Pancreas (tissue), 10 donors: ENCODE data around the gene ZDHHC1. TPM values are rescaled to one million over a fixed set of nuclear protein-coding genes. Genes with fewer than 3 reads are reported as not detected.
"Not testable (repeated sequence)": the region's sequence is repeated elsewhere in the genome, so short reads cannot be mapped to it uniquely, and the experiment has no call there.

Experiments used
- ATAC-seq, 4 donors: fragments of 200-7000 bp; cut with Tn5 transposase; one replicate each; pipeline versions ENCODE4 v1.8.0 to v1.9.1; 2020; ENCODE audit warnings: mild to moderate bottlenecking in 4 of 4, moderate library complexity in 4 of 4
- DNase-seq, 6 donors: peaks; one replicate each; pipeline ENCODE4 v3.0.0-alpha.2; 2020
- FAIRE-seq: peaks from 2 replicates; lab custom pipeline; 2012; peaks lifted over from hg19 to GRCh38; lab: Jason Lieb, UNC
- H3K27ac ChIP-seq, 4 donors: fragments of 200-600 bp; sonication (generic); 1 replicate in 3 of 4; 2 replicates in 1 of 4; pipeline versions ENCODE4 v1.5.0 to v1.8.0; 2020
- H3K27me3 ChIP-seq, 4 donors: fragments of 200-600 bp; one replicate each; pipeline ENCODE4 v1.8.0; 2021
- H3K36me3 ChIP-seq, 3 donors: fragments of 200-600 bp; sonication (generic) in 1 of 3; one replicate each; pipeline versions ENCODE4 v1.5.0 to v1.8.0; 2020 to 2021
- H3K4me1 ChIP-seq, 3 donors: fragments of 200-600 bp; one replicate each; pipeline ENCODE4 v1.8.0; 2021
- H3K4me3 ChIP-seq, 4 donors: fragments of 200-600 bp; sonication (generic) in 2 of 4; one replicate each; pipeline versions ENCODE4 v1.5.0 to v1.8.0; 2020 to 2021
- H3K9me3 ChIP-seq, 4 donors: fragments of 200-600 bp; one replicate each; pipeline ENCODE4 v1.8.0; 2021
- WGBS, 2 donors: extraction: QIAGEN DNeasy Blood & Tissue Kit; methylation state at CpG; one replicate each; pipeline ENCODE4 v1.1.7; 2013; 5-methylcytosine and 5-hydroxymethylcytosine counted together
- intact Hi-C, 3 donors: fragments of 100-400 bp; cut with DNase I; formaldehyde crosslinking; loops; one replicate each; pipeline versions ENCODE4 v1.11.1 to v1.14.2; 2022
- polyA plus RNA-seq, 2 donors: library from polyadenylated mRNA; stranded (reverse); fragments of 200-250 nt; gene quantifications; one replicate each; pipeline ENCODE4 v1.2.3, GENCODE V29; 2013
- total RNA-seq, 6 donors: library from RNA; stranded (reverse); fragmentation: NEBNext Ultra II Directional in 4 of 6; extraction: Animal tissue kit (Norgen Biotek cat#: 25700) in 4 of 6; gene quantifications; one replicate each; pipeline versions ENCODE4 v1.2.1 to v1.2.4, GENCODE V29; 2021 to 2023
- TF ChIP-seq, protein P1 (sequence below), 4 donors: fragments of 200-600 bp; sonication (generic) in 3 of 4; IDR thresholded peaks; one replicate each; pipeline versions ENCODE4 v1.5.0 to v1.8.0; 2021; ENCODE audit warnings: antibody characterized with exemption in 4 of 4
- donor health status: healthy with polysubstance abuse.
- donor health status: DM: no; HTN: no; CAD: no; lungs with moderate emphysema.
- donor health status: DM: no; HTN: no; CAD: no.
- donor health status: control.
- donor health status: control.
- donor health status: Bipolar disorder and iron deficiency.
- donor health status: DM: yes; HTN: yes; CAD: no.
- donor health status: DM: no; HTN: no; CAD: no.
- donor health status: DM: no; HTN: no; CAD: no.
- donor health status: DM: yes; HTN: yes; CAD: no.

ZDHHC1 gene
- total and polyA plus RNA-seq, 8 donors = 8.1 to 15.2 (median 10.0) TPM

DNA sequence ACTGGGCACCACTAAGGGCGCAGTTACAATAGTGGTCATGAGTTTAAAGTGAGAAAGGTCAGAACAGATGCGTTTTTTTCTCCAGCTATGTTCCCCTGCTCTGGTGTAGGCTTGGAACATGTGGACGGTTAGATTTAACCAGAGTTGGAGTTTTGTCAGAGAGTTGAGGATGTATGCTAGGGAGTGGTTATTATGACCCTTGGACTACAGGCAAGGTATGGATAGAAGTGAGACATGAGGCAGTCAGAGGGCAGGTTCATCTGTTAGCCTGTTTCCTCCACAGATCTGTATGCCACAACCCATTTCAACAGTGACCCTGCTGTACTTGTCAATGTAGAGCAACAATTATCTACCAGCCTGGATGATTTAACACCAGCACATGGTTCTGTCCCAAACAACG is 45.6 kb downstream of the ZDHHC1 start:
- FAIRE-seq = no peak
- intact Hi-C loops = no loop called here
- ATAC-seq = no peak
- H3K9me3 ChIP-seq = no peaks in the 10 kb centered on the region
- no peaks in the 10 kb centered on the region for H3K36me3 ChIP-seq
- WGBS, 2 donors = 83 to 91% methylated on average over 4 of the region's 4 CpGs
- H3K4me3 ChIP-seq = no peak overlapping the region
- no peak for DNase-seq
- TF ChIP-seq, protein P1, sequence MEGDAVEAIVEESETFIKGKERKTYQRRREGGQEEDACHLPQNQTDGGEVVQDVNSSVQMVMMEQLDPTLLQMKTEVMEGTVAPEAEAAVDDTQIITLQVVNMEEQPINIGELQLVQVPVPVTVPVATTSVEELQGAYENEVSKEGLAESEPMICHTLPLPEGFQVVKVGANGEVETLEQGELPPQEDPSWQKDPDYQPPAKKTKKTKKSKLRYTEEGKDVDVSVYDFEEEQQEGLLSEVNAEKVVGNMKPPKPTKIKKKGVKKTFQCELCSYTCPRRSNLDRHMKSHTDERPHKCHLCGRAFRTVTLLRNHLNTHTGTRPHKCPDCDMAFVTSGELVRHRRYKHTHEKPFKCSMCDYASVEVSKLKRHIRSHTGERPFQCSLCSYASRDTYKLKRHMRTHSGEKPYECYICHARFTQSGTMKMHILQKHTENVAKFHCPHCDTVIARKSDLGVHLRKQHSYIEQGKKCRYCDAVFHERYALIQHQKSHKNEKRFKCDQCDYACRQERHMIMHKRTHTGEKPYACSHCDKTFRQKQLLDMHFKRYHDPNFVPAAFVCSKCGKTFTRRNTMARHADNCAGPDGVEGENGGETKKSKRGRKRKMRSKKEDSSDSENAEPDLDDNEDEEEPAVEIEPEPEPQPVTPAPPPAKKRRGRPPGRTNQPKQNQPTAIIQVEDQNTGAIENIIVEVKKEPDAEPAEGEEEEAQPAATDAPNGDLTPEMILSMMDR (IDR thresholded peaks at IDR 0.05) = no peak
- no peaks in the 10 kb centered on the region for H3K4me1 ChIP-seq
- no peaks in the 10 kb centered on the region for H3K27me3 ChIP-seq
- no peak overlapping the region for H3K27ac ChIP-seq

DNA sequence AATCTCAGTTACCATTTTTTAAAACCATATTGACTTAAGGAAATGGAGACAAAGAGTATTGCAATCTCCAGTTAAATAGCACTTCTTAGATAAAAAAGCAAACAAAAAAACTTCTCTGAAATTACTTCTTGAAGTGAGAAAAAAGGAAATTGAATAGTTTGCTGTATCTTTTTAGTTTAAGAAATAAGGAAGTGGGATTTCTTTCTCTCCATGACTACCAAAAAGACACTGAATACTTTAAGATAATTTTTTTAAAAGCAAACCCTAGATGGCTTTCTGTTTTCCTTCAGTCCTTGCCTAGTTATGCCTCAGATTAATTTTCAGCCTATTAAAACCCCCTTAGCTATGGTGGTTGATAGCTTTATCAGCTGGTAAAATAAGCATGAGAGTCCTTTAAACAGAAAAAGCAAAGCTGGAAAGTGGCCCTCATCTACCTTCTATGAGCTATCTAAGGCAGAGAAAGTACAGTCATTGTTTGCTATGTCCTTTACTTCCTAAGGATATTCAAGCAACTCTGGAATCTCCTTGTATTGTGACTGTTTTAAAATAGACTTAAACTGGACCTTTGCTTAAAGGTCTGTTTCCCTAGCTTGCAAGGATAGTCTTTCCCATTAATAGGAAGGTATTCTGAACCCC is 51.6 kb downstream of the ZDHHC1 start:
- Histone ChIP-seq H3K27me3 (no peaks in the 10 kb centered on the region), H3K4me1 (peaks cover 6 to 31% (median 24%) of the 10 kb centered on the region in 3 donors), H3K36me3 (no peaks in the 10 kb centered on the region), H3K9me3 (no peaks in the 10 kb centered on the region), H3K4me3 (no peak overlapping the region), H3K27ac (peak overlapping the region in 3 of 4 donors; percentile 30 to 83 (median 76))
- intact Hi-C loops = loop anchor here in 1 of 3 donors (5.0 kb wide), 1 partner anchor 38 kb away; no protein-coding TSS in a partner anchor
- peak in 1 of 4 donors; percentile 14 for ATAC-seq
- no peak for DNase-seq
- TF ChIP-seq, protein P1 (IDR thresholded peaks at IDR 0.05) = no peak
- no peak for FAIRE-seq

DNA sequence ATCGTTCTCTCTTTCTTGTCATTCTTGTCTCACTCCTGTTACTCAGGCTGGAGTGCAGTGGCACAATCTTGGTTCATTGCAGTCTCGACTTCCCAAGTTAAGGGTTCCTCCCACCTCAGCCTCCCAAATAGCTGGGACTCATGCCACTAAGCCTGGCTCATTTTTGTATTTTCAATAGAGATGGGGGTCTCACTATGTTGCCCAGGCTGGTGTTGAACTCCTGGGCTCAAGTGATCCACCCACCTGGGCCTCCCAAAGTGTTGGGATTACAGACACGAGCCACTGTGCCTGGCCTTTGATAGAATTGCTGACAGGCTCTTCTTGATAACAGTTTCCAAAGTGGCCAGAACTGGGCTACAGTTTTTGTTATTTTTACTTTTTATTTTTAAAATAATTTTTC is 55.2 kb downstream of the ZDHHC1 start:
- H3K27ac ChIP-seq = no peak overlapping the region
- ATAC-seq = no peak

DNA sequence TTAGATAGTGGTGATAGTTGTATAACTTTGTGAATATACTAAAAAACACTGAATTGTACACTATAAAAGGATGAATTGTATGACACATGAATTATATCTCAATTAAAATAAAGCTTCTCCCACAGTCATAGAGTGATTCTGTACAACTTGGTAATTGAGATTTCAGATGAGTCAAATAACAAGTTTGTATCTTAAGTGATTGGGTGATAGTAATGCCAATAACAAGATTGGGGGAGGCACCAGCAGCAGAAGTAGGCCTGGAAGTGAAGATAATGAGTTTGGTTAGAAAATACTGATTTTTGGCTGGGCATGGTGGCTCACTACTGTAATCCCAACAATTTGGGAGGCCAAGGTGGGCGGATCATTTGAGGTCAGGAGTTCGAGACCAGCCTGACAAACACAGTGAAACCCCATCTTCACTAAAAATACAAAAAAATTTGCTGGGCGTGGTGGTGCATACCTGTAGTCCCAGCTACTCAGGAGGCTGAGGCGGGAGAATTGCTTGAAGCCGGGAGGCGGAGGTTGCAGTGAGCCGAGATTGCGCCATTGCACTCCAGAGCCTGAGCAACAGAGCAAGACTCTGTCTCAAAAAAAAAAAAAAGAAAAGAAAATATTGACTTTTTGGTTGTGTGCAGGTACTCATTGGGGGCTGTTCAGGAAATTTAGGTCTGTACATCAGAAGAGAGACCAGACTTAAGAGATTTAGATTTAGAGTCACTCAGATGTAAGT is 56.6 kb downstream of the ZDHHC1 start:
- not testable (repeated sequence) for H3K27me3 ChIP-seq, H3K9me3 ChIP-seq, FAIRE-seq, ATAC-seq, DNase-seq, H3K4me3 ChIP-seq, H3K36me3 ChIP-seq, H3K27ac ChIP-seq
- WGBS, 2 donors = 92 to 94% methylated on average over 8 of the region's 8 CpGs
- intact Hi-C loops = loop anchor here in 1 of 3 donors (5.0 kb wide), 1 partner anchor 43 kb away; no protein-coding TSS in a partner anchor
- H3K4me1 ChIP-seq = peaks cover 6 to 21% (median 16%) of the 10 kb centered on the region in 3 donors

More for the DNA sequence above, 55.2 kb downstream of the ZDHHC1 start:
- Histone ChIP-seq H3K36me3 (no peaks in the 10 kb centered on the region), H3K4me3 (no peak overlapping the region), H3K27me3 (no peaks in the 10 kb centered on the region), H3K4me1 (peaks cover 6 to 31% (median 24%) of the 10 kb centered on the region in 3 donors), H3K9me3 (no peaks in the 10 kb centered on the region)
- FAIRE-seq (no peak), DNase-seq (no peak)
- intact Hi-C loops = loop anchor here in 1 of 3 donors (5.0 kb wide), 1 partner anchor 41 kb away; no protein-coding TSS in a partner anchor
- WGBS, 2 donors = 66 to 72% methylated on average over 3 of the region's 3 CpGs
- TF ChIP-seq, protein P1 (IDR thresholded peaks at IDR 0.05) = no peak

DNA sequence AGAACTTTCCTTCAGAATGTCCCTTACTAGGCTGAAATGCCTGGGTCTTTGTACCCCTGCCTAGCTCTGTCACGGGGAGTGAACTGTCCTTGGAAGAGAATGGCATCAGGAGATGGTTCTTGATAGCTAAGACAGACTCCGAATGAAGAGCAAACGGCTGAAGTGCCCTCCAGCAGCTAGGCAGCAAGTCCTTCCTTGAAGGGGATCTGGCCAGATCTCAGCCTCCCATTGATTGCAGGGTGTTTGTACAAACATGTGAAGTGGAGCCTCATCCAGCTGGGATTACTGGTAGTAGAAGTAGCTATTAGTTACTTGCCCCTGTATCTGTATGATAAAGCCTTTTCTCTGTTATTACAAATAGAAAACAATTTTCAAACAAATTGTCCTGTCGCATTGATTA is 58.7 kb downstream of the ZDHHC1 start:
- Histone ChIP-seq H3K4me1 (peaks cover 0 to 3% (median 0%) of the 10 kb centered on the region in 3 donors), H3K9me3 (no peaks in the 10 kb centered on the region), H3K4me3 (no peak overlapping the region), H3K36me3 (no peaks in the 10 kb centered on the region), H3K27me3 (no peaks in the 10 kb centered on the region), H3K27ac (no peak overlapping the region)
- intact Hi-C loops = no loop called here
- 50 to 75% methylated on average over 4 of the region's 4 CpGs for WGBS, 2 donors
- DNase-seq (no peak), ATAC-seq (no peak), FAIRE-seq (no peak)
- TF ChIP-seq, protein P1 (IDR thresholded peaks at IDR 0.05) = no peak
